Measurements from ENCODE around the gene PTF1A.

Gene PTF1A

GRCh38 chr10:23187155-23187554, 5.0 kb upstream of the PTF1A start:
- DNase-seq, result no peak

GRCh38 chr10:23189024-23189423, 3.1 kb upstream of the PTF1A start:
- DNase-seq, result no peak

- DNase-seq, result no peak
These were observed 994 bp upstream of the PTF1A start for GRCh38 chr10:23190872-23191763.

- no peak for DNase-seq
These were observed 761 bp downstream of the PTF1A start for GRCh38 chr10:23192712-23193434.

- DNase-seq, result no peak
These were observed 1.4 kb downstream of the PTF1A start for GRCh38 chr10:23193435-23194074.

GRCh38 chr10:23194471-23194965, 2.4 kb downstream of the PTF1A start:
- DNase-seq, result no peak

GRCh38 chr10:23194966-23195845, 3.1 kb downstream of the PTF1A start:
- no peak for DNase-seq

GRCh38 chr10:23195846-23196600, 3.9 kb downstream of the PTF1A start:
- DNase-seq, result no peak

GRCh38 chr10:23196915-23197314, 4.8 kb downstream of the PTF1A start:
- DNase-seq, result no peak

- DNase-seq, result no peak
These were observed 5.3 kb downstream of the PTF1A start for GRCh38 chr10:23197416-23197861.

GRCh38 chr10:23198610-23198939, 6.5 kb downstream of the PTF1A start:
- no peak for DNase-seq

GRCh38 chr10:23198940-23199767, 7.0 kb downstream of the PTF1A start:
- no peak for DNase-seq

GRCh38 chr10:23199768-23200511, 7.8 kb downstream of the PTF1A start:
- no peak for DNase-seq

- no peak for DNase-seq
These were observed 8.5 kb downstream of the PTF1A start for GRCh38 chr10:23200586-23200985.

GRCh38 chr10:23200997-23201652, 9.0 kb downstream of the PTF1A start:
- no peak for DNase-seq

- no peak for DNase-seq
These were observed 9.7 kb downstream of the PTF1A start for GRCh38 chr10:23201837-23202236.

GRCh38 chr10:23202779-23203178, 10.7 kb downstream of the PTF1A start:
- no peak for DNase-seq

- DNase-seq, result no peak
These were observed 11.5 kb downstream of the PTF1A start for GRCh38 chr10:23203369-23204325.
